Measurements from ENCODE around the gene PZP. TPM values are rescaled to one million over a fixed set of nuclear protein-coding genes. Genes with fewer than 3 reads are reported as not detected.

Gene PZP
- total RNA-seq, 1 donor from 2014 or later: 2.2 TPM

DNA sequence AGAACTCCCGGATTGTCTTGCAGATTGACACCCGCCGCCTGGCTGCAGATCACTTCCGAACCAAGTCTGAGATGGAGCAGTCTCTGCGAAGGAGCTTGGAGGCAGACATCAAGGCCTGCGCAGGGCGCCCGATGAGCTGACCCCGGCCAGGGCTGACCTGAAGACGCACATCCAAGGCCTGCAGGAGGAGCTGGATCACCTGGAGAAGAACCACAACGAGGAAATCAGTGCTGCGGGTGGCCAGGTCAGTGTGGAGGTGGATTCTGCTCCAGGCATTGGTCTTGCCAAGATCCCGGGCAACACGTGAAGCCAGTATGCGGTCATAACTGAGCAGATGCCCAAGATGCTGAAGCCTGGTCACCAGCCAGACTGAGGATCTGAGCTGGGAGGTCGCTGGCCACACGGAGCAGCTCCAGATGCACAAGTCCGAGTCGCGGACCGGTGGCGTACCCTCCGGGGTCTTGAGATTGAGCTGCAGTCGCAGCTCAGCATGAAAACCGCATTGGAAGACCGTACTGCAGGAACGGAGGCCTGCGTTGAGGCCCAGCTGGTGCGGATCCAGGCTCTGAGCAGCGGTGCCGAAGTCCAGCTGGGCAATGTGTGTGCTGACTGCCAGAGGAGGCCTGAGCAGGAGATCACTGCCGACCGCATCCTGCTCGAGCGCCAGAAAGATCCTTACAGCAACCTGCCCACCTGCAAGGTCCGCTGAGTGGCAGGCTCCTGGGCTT is 80.1 kb downstream of the PZP start:
- H3K9me3 Mint-ChIP-seq (ENCODE audit: unreplicated experiment): no peaks in the 10 kb centered on the region
- H3K36me3 Mint-ChIP-seq (ENCODE audit: low read depth, unreplicated experiment): no peaks in the 10 kb centered on the region
- H3K4me3 Mint-ChIP-seq (ENCODE audit: unreplicated experiment): no peak overlapping the region
- H3K27me3 Mint-ChIP-seq (ENCODE audit: unreplicated experiment): peaks cover 1% of the 10 kb centered on the region
- DNase-seq (ENCODE audit: low spot score): no peak
- H3K4me1 Mint-ChIP-seq (ENCODE audit: unreplicated experiment): no peaks in the 10 kb centered on the region
- H3K27ac Mint-ChIP-seq (ENCODE audit: unreplicated experiment): no peak overlapping the region
- TF ChIP-seq CTCF (IDR thresholded peaks at IDR 0.05; ENCODE audit: unreplicated experiment): no peak

DNA sequence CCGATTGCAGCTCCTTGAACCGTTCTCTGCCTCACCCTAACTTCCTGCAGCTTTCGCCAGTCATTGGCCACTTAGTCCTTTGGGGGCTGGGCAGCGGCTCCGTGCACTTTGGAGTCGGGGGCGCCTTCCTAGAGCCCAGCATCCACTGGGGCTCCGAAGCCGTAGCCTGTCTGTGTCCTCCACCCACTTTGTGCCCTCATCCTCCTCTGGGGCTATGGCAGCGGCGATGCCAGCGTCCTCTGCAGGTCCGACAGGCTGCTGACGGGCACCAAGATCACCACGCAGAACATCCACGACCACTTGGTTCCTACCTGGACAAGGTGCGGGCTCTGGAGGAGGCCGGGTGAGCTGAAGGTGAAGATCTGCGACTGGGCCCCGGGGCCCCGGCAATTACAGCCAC is 80.7 kb downstream of the PZP start:
- DNase-seq (ENCODE audit: low spot score): no peak
- no peak for TF ChIP-seq CTCF (IDR thresholded peaks at IDR 0.05; ENCODE audit: unreplicated experiment)
- no peak overlapping the region for H3K27ac Mint-ChIP-seq (ENCODE audit: unreplicated experiment)
- no peaks in the 10 kb centered on the region for H3K9me3 Mint-ChIP-seq (ENCODE audit: unreplicated experiment)
- no peaks in the 10 kb centered on the region for H3K36me3 Mint-ChIP-seq (ENCODE audit: low read depth, unreplicated experiment)
- peaks cover 1% of the 10 kb centered on the region for H3K27me3 Mint-ChIP-seq (ENCODE audit: unreplicated experiment)
- no peaks in the 10 kb centered on the region for H3K4me1 Mint-ChIP-seq (ENCODE audit: unreplicated experiment)
- no peak overlapping the region for H3K4me3 Mint-ChIP-seq (ENCODE audit: unreplicated experiment)

- Mint-ChIP-seq H3K4me1 (ENCODE audit: unreplicated experiment) (no peaks in the 10 kb centered on the region), H3K36me3 (ENCODE audit: low read depth, unreplicated experiment) (no peaks in the 10 kb centered on the region), H3K9me3 (ENCODE audit: unreplicated experiment) (no peaks in the 10 kb centered on the region), H3K27ac (ENCODE audit: unreplicated experiment) (no peak overlapping the region), H3K27me3 (ENCODE audit: unreplicated experiment) (peaks cover 1% of the 10 kb centered on the region), H3K4me3 (ENCODE audit: unreplicated experiment) (no peak overlapping the region)
- no peak for DNase-seq (ENCODE audit: low spot score)
- TF ChIP-seq CTCF (IDR thresholded peaks at IDR 0.05; ENCODE audit: unreplicated experiment): no peak
Observed at GRCh38 chr12:9124383-9125031, 83.7 kb downstream of the PZP start.

- no peak for DNase-seq (ENCODE audit: low spot score)
- no peaks in the 10 kb centered on the region for H3K9me3 Mint-ChIP-seq (ENCODE audit: unreplicated experiment)
- H3K27ac Mint-ChIP-seq (ENCODE audit: unreplicated experiment): no peak overlapping the region
- no peaks in the 10 kb centered on the region for H3K36me3 Mint-ChIP-seq (ENCODE audit: low read depth, unreplicated experiment)
- peaks cover 1% of the 10 kb centered on the region for H3K27me3 Mint-ChIP-seq (ENCODE audit: unreplicated experiment)
- no peaks in the 10 kb centered on the region for H3K4me1 Mint-ChIP-seq (ENCODE audit: unreplicated experiment)
- TF ChIP-seq CTCF (IDR thresholded peaks at IDR 0.05; ENCODE audit: unreplicated experiment): no peak
- no peak overlapping the region for H3K4me3 Mint-ChIP-seq (ENCODE audit: unreplicated experiment)
Observed at GRCh38 chr12:9123781-9124382, 84.3 kb downstream of the PZP start.

Measured in endothelial cell (in vitro differentiated cells).